Measurements from ENCODE around the gene IDUA. TPM values are rescaled to one million over a fixed set of nuclear protein-coding genes. Genes with fewer than 3 reads are reported as not detected.

Gene IDUA
- total and polyA plus RNA-seq, 10 of the 15 experiments (the other 5 are each of a cell fraction or from before 2014, with no cell fraction given): 0.05 to 7.6 (median 1.4) TPM; not detected in 1

GRCh38 chr4:1017211-1017610 is 30.4 kb downstream of the IDUA start:
- intact Hi-C loops (cut with micrococcal nuclease; ENCODE audit: unreplicated experiment) (no loop called here), in situ Hi-C loops (cut with MboI) (no loop called here)
- WGBS (ENCODE audit: insufficient coverage, insufficient replicate concordance, low lambda C conversion rate, missing lambda C conversion rate): 33% methylated on average over 15 of the region's 16 CpGs
- CTCF ChIA-PET: no interaction called here
- Histone ChIP-seq H4K20me1 (ENCODE audit: control insufficient read depth, insufficient read depth) (no peaks in the 10 kb centered on the region; the same call in 1 of the 2 replicates), H3K27me3 (replicated peaks in 1 of 2; ENCODE audit: control insufficient read depth in 2 of 2, insufficient read depth in 2 of 2, low read length in 1 of 2) (no peaks in the 10 kb centered on the region), H3K4me2 (ENCODE audit: control insufficient read depth, insufficient read depth) (no peak overlapping the region), H3K36me3 (ENCODE audit: control insufficient read depth in 2 of 2, insufficient read depth in 2 of 2, low read length in 1 of 2) (no peaks in the 10 kb centered on the region), H3K79me2 (ENCODE audit: control insufficient read depth, insufficient read depth, low read length) (no peaks in the 10 kb centered on the region), H3K4me3 (no peak overlapping the region), H3K9me3 (replicated peaks; ENCODE audit: control insufficient read depth, insufficient read depth, low read length) (no peaks in the 10 kb centered on the region), H3K27ac (ENCODE audit: control insufficient read depth, insufficient read depth) (no peak overlapping the region), H2AFZ (ENCODE audit: control insufficient read depth, low read depth, low read length) (no peak overlapping the region), H3K9ac (ENCODE audit: control insufficient read depth, insufficient read depth, low read length) (no peak overlapping the region), H3K4me1 (ENCODE audit: control insufficient read depth, insufficient read depth, low read length) (peaks cover 11% of the 10 kb centered on the region)
- ATAC-seq (no peak), FAIRE-seq (no peak), DNase-seq (ENCODE audit: low read depth, low spot score) (no peak)
- RAD21 ChIA-PET (ENCODE audit: unreplicated experiment): no interaction called here
- TF ChIP-seq SMARCA5 (IDR thresholded peaks at IDR 0.05) (no peak), HSF1 (IDR thresholded peaks at IDR 0.05; ENCODE audit: low read depth, low read length) (no peak), ZSCAN29 (IDR thresholded peaks at IDR 0.05) (no peak), MYC (IDR thresholded peaks at IDR 0.05; ENCODE audit: insufficient read depth, insufficient read length, insufficient replicate concordance, low read length, severe bottlenecking) (no peak), ZBTB11 (CRISPR knock-in tag; IDR thresholded peaks at IDR 0.05) (no peak), YBX1 (IDR thresholded peaks at IDR 0.05) (no peak), RELB (IDR thresholded peaks at IDR 0.05; ENCODE audit: low read depth) (no peak), NR2C2 (IDR thresholded peaks at IDR 0.05; ENCODE audit: borderline replicate concordance, control insufficient read depth, insufficient read length, low read depth) (no peak), CHD1 (IDR thresholded peaks at IDR 0.05; ENCODE audit: low read depth, low read length) (no peak), ZBED1 (IDR thresholded peaks at IDR 0.05; ENCODE audit: borderline replicate concordance) (no peak)
- POLR2A ChIA-PET: no interaction called here
- SMC1A ChIA-PET (ENCODE audit: uncharacterized antibody, unreplicated experiment): no interaction called here
- BruUV-seq (replicated peaks): no TSS peak

Data from GM12878 (cell line).